Neural cell (in vitro differentiated cells): ENCODE measurements around the gene USP49.

Source experiments
- EP300 ChIP-seq: fragments of 450-650 bp; conservative IDR thresholded peaks from 2 replicates; pipeline ENCODE4 v1.6.1; 2014; ENCODE audit warnings: antibody characterized with exemption, mild to moderate bottlenecking, moderate library complexity; ENCODE audit not compliant: poor library complexity, severe bottlenecking
- EZH2 ChIP-seq: fragments of 200-600, 300-800 bp; shearing (Covaris generic), sonication (generic); IDR thresholded peaks from 2 replicates; pipeline ENCODE4 v1.6.1; 2014; ENCODE audit warnings: antibody characterized with exemption, low read length, borderline replicate concordance, mild to moderate bottlenecking; ENCODE audit not compliant: insufficient read depth, poor library complexity, severe bottlenecking
- TF ChIP-seq, protein P1 (sequence below): fragments of 450-650 bp; IDR thresholded peaks from 2 replicates; pipeline ENCODE4 v1.5.1; 2014; ENCODE audit warnings: antibody characterized with exemption, mild to moderate bottlenecking, moderate library complexity; ENCODE audit not compliant: poor library complexity, severe bottlenecking

DNA sequence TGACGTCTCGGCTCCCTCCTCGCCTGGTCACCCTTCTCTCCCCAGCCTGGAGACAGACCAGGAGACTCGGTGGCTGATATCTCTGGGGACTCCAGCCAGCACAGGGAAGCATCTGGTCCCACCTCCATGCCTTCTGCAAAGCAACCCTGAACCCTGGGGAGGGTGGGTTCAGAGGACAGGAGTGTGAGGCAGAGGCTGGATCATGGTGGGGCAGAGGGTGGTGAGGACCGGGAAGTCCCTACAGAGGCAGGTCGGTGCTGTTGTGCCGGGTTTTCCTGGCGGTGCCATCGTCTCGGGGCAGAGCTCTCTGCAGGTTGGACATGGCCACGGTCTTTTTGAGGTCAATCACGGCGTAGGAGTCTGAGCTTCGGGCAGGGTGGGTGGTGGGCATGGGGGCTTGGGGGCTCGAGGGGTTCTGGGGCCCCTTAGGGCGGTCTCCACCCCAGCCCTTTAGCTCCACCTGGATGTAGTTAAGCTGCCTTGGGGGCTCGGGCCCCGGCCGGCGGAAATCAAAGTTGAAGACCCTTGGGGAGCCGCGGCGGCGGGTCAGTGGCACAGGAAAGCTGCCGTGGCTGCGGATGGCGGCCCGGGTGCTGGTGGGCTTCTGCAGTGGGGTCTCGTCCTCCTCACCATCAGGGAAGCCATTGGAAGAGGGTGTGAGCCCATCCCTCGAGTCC lies 124.7 kb downstream of the USP49 start:
- TF ChIP-seq, protein P1, sequence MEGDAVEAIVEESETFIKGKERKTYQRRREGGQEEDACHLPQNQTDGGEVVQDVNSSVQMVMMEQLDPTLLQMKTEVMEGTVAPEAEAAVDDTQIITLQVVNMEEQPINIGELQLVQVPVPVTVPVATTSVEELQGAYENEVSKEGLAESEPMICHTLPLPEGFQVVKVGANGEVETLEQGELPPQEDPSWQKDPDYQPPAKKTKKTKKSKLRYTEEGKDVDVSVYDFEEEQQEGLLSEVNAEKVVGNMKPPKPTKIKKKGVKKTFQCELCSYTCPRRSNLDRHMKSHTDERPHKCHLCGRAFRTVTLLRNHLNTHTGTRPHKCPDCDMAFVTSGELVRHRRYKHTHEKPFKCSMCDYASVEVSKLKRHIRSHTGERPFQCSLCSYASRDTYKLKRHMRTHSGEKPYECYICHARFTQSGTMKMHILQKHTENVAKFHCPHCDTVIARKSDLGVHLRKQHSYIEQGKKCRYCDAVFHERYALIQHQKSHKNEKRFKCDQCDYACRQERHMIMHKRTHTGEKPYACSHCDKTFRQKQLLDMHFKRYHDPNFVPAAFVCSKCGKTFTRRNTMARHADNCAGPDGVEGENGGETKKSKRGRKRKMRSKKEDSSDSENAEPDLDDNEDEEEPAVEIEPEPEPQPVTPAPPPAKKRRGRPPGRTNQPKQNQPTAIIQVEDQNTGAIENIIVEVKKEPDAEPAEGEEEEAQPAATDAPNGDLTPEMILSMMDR, result no peak
- no peak for TF ChIP-seq EP300
- no peak for TF ChIP-seq EZH2
